ENCODE measurements around the gene TCEAL7.
"Not testable (repeated sequence)": the region's sequence is repeated elsewhere in the genome, so short reads cannot be mapped to it uniquely, and the experiment has no call there.

TCEAL7 gene

DNA sequence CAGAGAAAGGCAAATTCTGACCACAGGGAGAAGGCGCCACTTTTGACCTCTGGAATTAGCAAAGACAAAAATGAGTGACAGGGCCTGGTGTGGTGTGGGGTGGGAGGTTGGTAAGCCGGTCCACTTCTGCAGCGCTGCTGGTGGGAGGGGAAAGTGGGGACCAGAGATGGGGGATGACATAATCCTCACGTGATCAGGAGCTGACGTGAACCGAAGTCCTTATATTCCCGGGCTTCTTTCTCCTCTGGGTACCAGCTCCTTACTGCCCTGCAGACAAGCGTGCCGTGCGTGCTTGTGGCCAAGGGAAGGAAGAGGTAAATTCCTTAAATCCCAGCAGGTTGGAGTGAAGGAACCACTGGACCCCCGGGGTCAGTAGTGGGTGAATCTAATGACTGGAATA lies at the start of gene TCEAL7:
TCEAL7 (plus strand) TSS at position 249 of the 400 bp plus-strand sequence. CDS start 1,165 bp downstream, outside the sequence.
- no peak for DNase-seq

DNA sequence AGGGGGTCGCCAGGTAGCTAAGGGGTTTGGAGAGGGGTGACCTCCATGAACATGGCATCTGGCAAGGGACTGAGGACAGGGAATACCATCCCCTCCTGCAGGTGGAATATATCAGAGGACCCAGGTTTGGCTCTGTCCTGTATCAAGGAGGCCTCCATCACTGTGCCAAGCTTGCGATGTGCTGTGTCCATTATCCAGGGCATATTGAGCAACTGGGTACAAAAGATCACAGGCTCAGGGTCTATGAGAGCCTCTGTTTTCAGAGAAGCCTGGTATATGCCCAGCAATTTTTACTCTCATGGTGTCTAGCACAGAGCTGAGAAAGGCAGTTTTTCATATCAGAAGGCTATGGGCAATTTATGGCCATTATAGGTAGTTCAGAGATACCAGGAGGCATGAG lies 36.9 kb upstream of the TCEAL7 start:
- DNase-seq, result no peak

GRCh38 chrX:103304705-103305104 lies 25.3 kb upstream of the TCEAL7 start:
- DNase-seq, result no peak

- DNase-seq, result not testable (repeated sequence)
Observed at GRCh38 chrX:103305666-103306065, 24.4 kb upstream of the TCEAL7 start.

DNA sequence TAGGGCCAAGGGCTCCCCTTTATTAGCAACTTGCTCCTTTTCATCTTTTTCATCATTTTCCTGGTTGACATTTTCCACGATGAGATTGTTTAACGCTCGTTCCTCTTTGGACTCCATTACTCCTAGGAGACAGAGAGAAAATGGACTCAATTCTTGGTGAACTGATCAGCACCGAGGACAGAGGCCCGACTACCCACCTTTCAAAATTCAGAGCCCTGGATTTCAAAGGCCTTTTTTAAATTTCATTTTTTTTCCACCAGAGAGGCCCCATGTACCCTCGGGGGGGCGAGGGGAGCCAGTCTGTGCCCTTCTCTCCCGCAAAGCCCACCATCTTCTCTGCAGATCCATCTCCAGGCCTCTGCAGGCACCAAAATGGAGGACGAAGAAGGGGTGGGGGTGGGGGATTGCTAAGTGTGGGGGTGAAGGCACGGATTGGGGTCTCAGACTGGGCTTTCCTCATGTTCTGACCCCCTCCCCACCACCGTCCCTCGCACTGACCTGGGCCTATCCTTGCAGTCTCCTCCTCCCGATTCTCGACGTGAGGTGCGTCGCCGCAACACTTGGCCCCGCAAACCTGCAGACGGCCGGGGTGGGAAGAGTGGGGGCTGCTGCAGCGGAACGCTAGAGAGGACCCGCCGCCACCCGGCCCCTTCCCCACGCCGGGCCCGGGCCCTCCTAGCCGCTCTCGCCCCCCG lies 20.0 kb upstream of the TCEAL7 start:
- DNase-seq, result peak; percentile 7

DNA sequence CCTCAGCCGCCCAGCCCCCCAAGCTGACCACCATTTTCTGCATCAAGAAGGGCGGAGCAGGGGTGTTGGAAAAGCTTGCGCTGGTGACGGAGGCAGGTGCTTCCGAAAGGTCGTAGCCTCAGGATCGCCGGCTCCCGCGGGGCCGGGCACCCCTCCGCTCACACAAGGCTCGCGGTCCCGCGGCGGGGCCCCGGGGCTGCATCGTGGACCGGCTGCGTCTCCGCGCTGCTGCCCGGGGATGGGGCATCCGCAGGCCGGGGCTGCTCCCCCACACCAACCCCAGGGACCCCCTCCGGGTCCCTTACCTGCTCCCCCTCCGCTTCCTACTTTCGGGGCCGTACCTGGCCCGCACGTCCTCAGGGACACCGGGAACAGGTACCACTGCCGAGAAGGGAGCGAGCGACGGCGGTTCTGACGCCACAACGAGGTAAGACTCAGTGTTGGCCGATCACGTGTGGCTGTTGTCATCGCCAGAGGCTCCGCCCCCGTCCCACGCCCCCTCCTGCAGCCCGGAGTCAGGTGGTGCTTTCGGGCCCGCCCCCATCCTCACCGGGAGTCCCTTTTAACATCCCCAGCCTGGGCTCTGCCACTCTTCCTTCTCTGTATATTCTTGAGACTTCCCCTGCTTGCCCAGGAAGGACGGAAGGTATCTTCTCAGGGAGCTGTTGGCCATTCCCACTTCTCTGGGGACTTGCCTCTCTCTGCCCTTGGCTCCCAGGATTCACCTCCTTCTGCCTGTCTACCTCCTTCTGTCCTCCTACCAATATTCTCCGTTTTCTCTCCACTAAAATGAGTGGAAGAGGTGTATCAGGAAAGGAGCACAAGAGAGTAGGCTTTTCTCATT lies 19.3 kb upstream of the TCEAL7 start, which contains the start of gene BEX2:
BEX2 (minus strand) TSS at position 436 of the 844 bp plus-strand sequence. CDS start 1,014 bp downstream, outside the sequence.
- peak; percentile 74 for DNase-seq

DNA sequence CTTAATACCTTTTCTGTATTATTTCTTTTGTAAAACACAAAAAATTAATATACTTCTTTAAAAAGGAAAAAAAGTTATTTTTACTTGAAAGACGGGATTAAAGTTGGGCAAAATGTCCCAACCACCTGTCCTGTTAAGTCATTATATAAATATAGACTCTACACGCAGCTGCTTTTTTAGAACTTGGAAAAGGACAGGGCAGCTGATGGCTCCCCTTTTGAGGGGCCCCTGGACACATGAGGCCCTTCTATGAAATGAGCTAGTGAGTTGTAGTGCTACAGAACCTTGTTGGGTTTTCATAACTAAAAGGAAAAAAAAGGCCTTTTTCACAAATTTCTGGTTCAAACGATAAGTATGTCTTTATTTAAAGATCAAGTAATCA lies 18.6 kb upstream of the TCEAL7 start:
- no peak for DNase-seq

GRCh38 chrX:103330681-103331288 lies 746 bp downstream of the TCEAL7 start:
- DNase-seq, result no peak

- DNase-seq, result no peak
Observed at GRCh38 chrX:103338663-103339062, 8.6 kb downstream of the TCEAL7 start.

DNA sequence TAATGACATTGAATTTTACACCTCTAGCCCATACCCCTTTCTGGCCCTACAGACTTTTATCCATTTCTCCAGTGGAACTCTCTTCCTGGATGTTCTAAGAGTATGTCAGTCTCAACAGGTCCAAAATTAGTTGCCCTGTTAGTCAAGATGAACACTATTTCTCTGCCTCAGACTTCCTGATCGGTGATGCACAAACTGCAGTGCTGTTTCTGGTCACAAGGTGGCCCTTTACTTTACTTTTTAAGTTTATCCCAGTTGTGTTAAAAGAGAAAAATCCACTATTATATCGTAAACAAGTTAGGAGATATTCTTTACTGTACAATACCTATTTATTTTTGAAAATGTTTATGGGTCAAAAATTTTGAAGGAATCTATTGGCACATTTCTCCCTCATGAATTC lies 13.1 kb downstream of the TCEAL7 start:
- peak; percentile 32 for DNase-seq

- no peak for DNase-seq
Observed at GRCh38 chrX:103344606-103345005, 14.6 kb downstream of the TCEAL7 start.

GRCh38 chrX:103347682-103348397 lies 17.8 kb downstream of the TCEAL7 start:
- no peak for DNase-seq

DNA sequence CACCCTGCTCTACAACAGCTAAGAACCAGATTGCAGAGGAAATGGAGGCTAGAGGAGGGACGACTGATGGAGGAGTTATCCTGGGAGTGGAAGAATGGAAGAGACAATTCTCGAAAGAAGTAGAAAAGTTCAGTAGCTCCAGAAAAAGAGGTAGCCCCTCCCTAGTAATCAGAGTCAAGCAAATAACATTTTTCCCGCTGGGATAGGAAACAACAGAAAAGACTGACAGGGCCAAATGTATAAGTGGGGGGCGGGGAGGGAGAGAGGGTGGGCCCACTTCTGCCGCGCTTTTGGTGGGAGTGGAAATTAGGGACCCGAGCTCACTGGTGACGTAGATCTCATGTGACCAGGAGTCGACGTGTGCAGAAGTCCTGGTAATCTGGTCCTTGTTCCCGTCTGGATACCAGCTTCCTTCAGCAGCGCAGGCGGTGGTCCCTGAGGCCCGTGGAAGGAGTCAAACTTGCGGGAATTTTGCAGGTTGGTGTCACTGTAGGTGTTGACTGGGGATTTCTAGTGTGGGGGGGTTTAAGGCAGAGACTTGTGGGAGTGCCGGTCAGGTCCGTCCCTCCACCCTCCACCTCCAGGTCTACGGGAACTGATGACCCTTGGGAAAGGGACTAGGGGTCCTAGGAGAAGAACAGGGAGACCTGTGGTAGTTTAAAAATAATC lies 26.2 kb downstream of the TCEAL7 start, which contains the start of gene TCEAL9:
TCEAL9 (plus strand) TSS at position 377 of the 669 bp plus-strand sequence. CDS start 1,179 bp downstream, outside the sequence.
- DNase-seq, result peak; percentile 67

DNA sequence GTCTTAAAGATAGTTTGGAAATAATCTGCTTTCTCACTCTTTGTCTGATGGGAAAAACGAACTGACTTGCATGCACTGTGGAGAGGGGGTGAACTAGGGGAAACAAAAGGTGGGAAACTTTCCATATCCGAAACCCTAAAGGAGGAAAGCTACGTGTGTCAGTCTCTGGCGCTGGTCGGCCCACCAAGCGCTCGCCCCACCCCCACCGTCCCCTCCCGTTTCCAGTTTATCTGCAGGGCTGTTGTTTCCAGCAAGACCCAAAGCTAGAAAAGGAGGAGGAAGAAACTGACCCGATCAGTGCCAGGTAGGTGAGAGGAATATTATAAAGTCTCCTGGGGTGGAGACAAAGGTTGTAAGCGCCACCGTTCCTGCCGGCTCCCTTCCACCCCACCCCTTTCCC lies 26.8 kb downstream of the TCEAL7 start:
- no peak for DNase-seq

DNA sequence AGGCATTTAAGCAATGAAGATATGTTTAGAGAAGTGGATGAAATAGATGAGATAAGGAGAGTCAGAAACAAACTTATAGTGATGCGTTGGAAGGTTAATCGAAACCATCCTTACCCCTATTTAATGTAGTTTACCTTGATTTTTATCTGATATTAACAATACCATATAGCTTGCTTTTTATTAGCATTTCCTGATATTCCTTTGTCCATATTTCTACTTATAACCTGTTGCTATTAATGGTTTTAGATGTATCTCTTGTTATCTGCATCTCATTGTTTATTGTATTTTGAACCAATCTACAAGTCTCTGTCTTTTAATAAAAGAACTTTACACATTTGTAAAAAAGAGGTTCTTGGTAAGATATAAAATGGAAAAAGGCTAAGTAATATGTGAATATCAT lies 27.8 kb downstream of the TCEAL7 start:
- DNase-seq, result no peak

GRCh38 chrX:103359605-103360004 lies 29.6 kb downstream of the TCEAL7 start:
- DNase-seq, result not testable (repeated sequence)

- DNase-seq, result no peak
Observed at GRCh38 chrX:103360092-103360491, 30.1 kb downstream of the TCEAL7 start.

DNA sequence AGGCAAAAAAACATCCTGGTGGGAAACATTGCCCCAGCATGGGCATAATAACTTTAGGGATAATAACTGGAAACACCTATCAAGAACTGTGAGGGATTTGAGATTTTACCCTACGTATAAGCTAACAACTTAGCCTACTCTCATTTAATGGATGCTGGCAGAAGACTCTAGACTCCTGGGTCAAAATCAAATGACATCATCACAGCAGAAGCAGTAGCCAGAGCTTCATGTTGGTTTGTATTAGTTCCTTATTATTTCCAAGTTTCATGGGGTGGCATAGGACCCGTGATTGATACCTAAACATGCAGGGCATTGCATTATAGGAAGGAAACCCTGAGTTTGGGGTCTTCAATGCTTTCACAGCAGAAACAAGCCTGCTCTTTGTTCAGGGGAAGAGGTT lies 30.9 kb downstream of the TCEAL7 start:
- DNase-seq, result no peak

GRCh38 chrX:103361798-103362197 lies 31.8 kb downstream of the TCEAL7 start:
- no peak for DNase-seq

GRCh38 chrX:103362474-103362873 lies 32.4 kb downstream of the TCEAL7 start:
- no peak for DNase-seq

GRCh38 chrX:103363046-103363445 lies 33.0 kb downstream of the TCEAL7 start:
- DNase-seq, result no peak

- no peak for DNase-seq
Observed at GRCh38 chrX:103367502-103367901, 37.5 kb downstream of the TCEAL7 start.
